Kidney (tissue), 14 donors: ENCODE measurements around the gene AOPEP. TPM values are rescaled to one million over a fixed set of nuclear protein-coding genes. Genes with fewer than 3 reads are reported as not detected.
A peak's percentile ranks its signal among the peaks of the same experiment; 100 is the strongest.

Experiments used
- DNase-seq, 5 donors: peaks; one replicate each; pipeline ENCODE4 v3.0.0-alpha.2; 2013 to 2020
- FAIRE-seq: peaks from 2 replicates; lab custom pipeline; 2012; peaks lifted over from hg19 to GRCh38; lab: Jason Lieb, UNC
- H3K27ac ChIP-seq, 2 donors: one replicate each; pipeline ENCODE4 v1.7.0; 2013; ENCODE audit warnings: low read depth in 2 of 2, low read length in 2 of 2, inconsistent platforms in 1 of 2
- H3K27me3 ChIP-seq: one replicate; pipeline ENCODE4 v1.7.1; 2013; ENCODE audit warnings: low read length, inconsistent platforms; ENCODE audit not compliant: control insufficient read depth, insufficient read depth
- H3K36me3 ChIP-seq, 3 donors: one replicate each; pipeline versions ENCODE4 v1.7.0 to v1.7.1; 2013; ENCODE audit warnings: low read length in 3 of 3, control low read depth in 1 of 3, inconsistent platforms in 1 of 3; ENCODE audit not compliant: insufficient read depth in 3 of 3, control insufficient read depth in 2 of 3
- H3K4me1 ChIP-seq, 3 donors: one replicate each; pipeline versions ENCODE4 v1.7.0 to v1.7.1; 2013; ENCODE audit warnings: low read length in 3 of 3, inconsistent platforms in 1 of 3, low read depth in 1 of 3; ENCODE audit not compliant: control insufficient read depth in 2 of 3, insufficient read depth in 2 of 3
- H3K4me3 ChIP-seq, 3 donors: one replicate each; pipeline versions ENCODE4 v1.7.0 to v1.8.1; 2013; ENCODE audit warnings: low read length in 3 of 3, control low read depth in 1 of 3, inconsistent platforms in 1 of 3
- H3K9ac ChIP-seq, 3 donors: one replicate each; pipeline versions ENCODE4 v1.7.0 to v1.7.1; 2013; ENCODE audit warnings: low read length in 3 of 3, control low read depth in 1 of 3, inconsistent platforms in 1 of 3
- H3K9me3 ChIP-seq, 3 donors: one replicate each; pipeline versions ENCODE4 v1.7.0 to v1.7.1; 2013; ENCODE audit warnings: low read length in 3 of 3, control low read depth in 1 of 3, inconsistent platforms in 1 of 3; ENCODE audit not compliant: control insufficient read depth in 2 of 3, insufficient read depth in 1 of 3
- intact Hi-C: fragments of 100-400 bp; cut with DNase I; formaldehyde crosslinking; loops from one replicate; pipeline ENCODE4 v1.11.1; 2022
- polyA plus RNA-seq: library from polyadenylated mRNA; stranded (reverse); fragments of 350-450 nt; fragmentation: Illumina TruSeq; extraction: RNeasy Lipid Tissue Mini Kit (QIAGEN cat#74804); gene quantifications from one replicate; pipeline ENCODE4 v1.2.3, GENCODE V29; 2014; ENCODE audit warnings: low read depth, low replicate concordance; ENCODE audit not compliant: insufficient read depth
- total RNA-seq: library from RNA; stranded (reverse); fragmentation: NEBNext Ultra II Directional; extraction: Animal tissue kit (Norgen Biotek cat#: 25700); gene quantifications from one replicate; pipeline ENCODE4 v1.2.1, GENCODE V29; 2021
- TF ChIP-seq, protein P1 (sequence below): IDR thresholded peaks from 3 replicates; pipeline ENCODE4 v1.5.1; 2012; ENCODE audit warnings: mild to moderate bottlenecking, moderate library complexity, borderline replicate concordance; ENCODE audit not compliant: insufficient read depth; ENCODE audit errors: extremely low read depth
- donor health status: control.
- donor health status: control.
- donor health status: control.
- donor health status: control.
- donor health status: control.
- donor health status: DM: yes; HTN: yes; CAD: no.
- donor health status: Normal renal cell carcinoma (clear cell type).

The AOPEP gene
- total and polyA plus RNA-seq, 2 donors from 2014 or later: 52.2 to 119 TPM

DNA sequence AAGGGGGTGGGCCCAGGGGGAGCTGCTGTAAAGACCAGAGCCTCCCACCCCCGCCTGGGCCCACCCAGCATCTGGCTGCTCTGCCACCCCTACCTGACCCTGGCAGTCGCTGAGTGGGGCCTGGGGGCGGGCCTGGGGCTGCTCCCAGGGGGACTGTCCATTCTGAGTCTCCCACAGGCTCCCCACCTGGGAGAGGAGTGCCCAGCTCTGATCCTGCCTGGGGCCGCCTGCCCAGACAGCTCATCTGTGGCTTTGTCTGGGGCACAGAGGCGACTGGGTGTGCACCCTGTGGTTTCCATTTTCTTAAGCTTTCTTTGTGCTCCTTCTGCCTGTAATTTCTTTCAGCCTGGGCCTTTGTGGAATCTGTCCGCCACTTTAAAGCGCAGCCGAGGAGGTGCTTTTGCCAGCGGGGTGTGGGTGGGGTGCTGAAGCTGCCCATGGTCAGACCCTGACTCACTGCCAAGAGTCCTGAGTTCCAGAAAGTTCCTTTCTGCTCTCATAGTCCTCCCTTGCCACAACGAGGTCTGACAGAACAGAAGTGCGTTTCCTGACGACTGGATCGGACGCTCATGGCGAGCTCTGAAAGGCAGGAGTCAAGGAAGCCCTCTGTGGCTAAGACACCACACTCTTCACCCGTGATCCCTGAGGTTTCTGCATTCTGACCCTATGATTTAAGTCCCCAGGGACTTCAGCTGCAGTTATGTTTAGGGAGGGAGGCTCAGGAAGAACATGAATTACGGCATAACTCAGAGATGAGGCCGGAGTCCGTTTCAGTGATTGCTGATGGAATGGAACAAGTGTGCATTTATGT lies 366.0 kb downstream of the AOPEP start:
- intact Hi-C loops: no loop called here
- H3K4me3 ChIP-seq: no peak overlapping the region
- no peaks in the 10 kb centered on the region for H3K9me3 ChIP-seq
- peaks cover 0 to 4% (median 0%) of the 10 kb centered on the region in 3 donors for H3K36me3 ChIP-seq
- H3K27me3 ChIP-seq: no peaks in the 10 kb centered on the region
- peaks cover 4 to 39% (median 31%) of the 10 kb centered on the region in 3 donors for H3K4me1 ChIP-seq
- H3K27ac ChIP-seq: peak overlapping the region; percentile 56 to 69
- TF ChIP-seq, protein P1, sequence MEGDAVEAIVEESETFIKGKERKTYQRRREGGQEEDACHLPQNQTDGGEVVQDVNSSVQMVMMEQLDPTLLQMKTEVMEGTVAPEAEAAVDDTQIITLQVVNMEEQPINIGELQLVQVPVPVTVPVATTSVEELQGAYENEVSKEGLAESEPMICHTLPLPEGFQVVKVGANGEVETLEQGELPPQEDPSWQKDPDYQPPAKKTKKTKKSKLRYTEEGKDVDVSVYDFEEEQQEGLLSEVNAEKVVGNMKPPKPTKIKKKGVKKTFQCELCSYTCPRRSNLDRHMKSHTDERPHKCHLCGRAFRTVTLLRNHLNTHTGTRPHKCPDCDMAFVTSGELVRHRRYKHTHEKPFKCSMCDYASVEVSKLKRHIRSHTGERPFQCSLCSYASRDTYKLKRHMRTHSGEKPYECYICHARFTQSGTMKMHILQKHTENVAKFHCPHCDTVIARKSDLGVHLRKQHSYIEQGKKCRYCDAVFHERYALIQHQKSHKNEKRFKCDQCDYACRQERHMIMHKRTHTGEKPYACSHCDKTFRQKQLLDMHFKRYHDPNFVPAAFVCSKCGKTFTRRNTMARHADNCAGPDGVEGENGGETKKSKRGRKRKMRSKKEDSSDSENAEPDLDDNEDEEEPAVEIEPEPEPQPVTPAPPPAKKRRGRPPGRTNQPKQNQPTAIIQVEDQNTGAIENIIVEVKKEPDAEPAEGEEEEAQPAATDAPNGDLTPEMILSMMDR: no peak
- peak overlapping the region in 1 of 3 donors; percentile 43 for H3K9ac ChIP-seq
- peak in 3 of 5 donors; percentile 43 to 78 (median 61) for DNase-seq
- no peak for FAIRE-seq

DNA sequence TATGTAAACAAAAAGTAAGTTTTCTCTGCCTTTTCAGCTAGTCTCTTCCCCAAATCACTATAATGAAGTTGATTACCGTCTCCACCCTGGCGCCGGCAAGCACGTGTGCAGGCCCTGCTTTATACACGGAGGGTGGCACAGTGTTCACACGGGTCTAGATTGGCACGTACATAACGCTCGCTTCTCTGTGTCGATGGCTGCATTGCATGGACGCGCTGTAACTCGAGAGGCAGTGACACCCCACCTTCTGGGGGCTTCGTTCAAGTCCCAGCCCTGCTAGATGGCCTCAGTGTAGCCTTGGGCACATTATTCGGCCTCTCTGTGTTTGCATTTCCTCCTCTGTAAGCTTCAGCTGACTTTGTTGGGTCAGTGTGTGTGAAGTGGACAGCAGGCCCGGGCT lies 367.1 kb downstream of the AOPEP start:
- H3K9me3 ChIP-seq: no peaks in the 10 kb centered on the region
- peaks cover 6 to 36% (median 30%) of the 10 kb centered on the region in 3 donors for H3K4me1 ChIP-seq
- no peaks in the 10 kb centered on the region for H3K36me3 ChIP-seq
- no peak overlapping the region for H3K27ac ChIP-seq
- FAIRE-seq (no peak), DNase-seq (no peak)
- H3K4me3 ChIP-seq: no peak overlapping the region
- no peaks in the 10 kb centered on the region for H3K27me3 ChIP-seq
- TF ChIP-seq, protein P1: no peak
- H3K9ac ChIP-seq: no peak overlapping the region
- intact Hi-C loops: no loop called here

GRCh38 chr9:95094002-95094401 lies 367.5 kb downstream of the AOPEP start:
- Histone ChIP-seq H3K4me1 (peaks cover 6 to 33% (median 26%) of the 10 kb centered on the region in 3 donors), H3K27ac (no peak overlapping the region), H3K9ac (no peak overlapping the region), H3K4me3 (no peak overlapping the region), H3K27me3 (no peaks in the 10 kb centered on the region), H3K9me3 (no peaks in the 10 kb centered on the region), H3K36me3 (no peaks in the 10 kb centered on the region)
- TF ChIP-seq, protein P1: no peak
- intact Hi-C loops: no loop called here
- DNase-seq (no peak), FAIRE-seq (no peak)
